Natural killer cell (primary cell): ENCODE measurements around the gene EIF4H. TPM values are rescaled to one million over a fixed set of nuclear protein-coding genes. Genes with fewer than 3 reads are reported as not detected.

ENCODE experiments used
- ATAC-seq, 3 donors: fragments of 150-1000 bp in 2 of 3; fragments of 200-7000 bp in 1 of 3; cut with Tn5 transposase; 1 replicate in 1 of 3; 2 replicates in 2 of 3; pipeline ENCODE4 v1.10.0; 2021; ENCODE audit warnings: mild to moderate bottlenecking in 2 of 3, moderate library complexity in 2 of 3
- DNase-seq, 2 donors: peaks; one replicate each; pipeline versions ENCODE4 v3.0.0 to v3.0.0-alpha.2; 2013 to 2021; ENCODE audit warnings: mixed read lengths in 1 of 2
- H3K27ac ChIP-seq: one replicate; pipeline ENCODE4 v1.5.1; 2013; ENCODE audit warnings: mild to moderate bottlenecking, low read length
- H3K27me3 ChIP-seq: one replicate; pipeline ENCODE4 v1.6.1; 2013; ENCODE audit warnings: low read length; ENCODE audit not compliant: control insufficient read depth, insufficient read depth
- H3K36me3 ChIP-seq: one replicate; pipeline ENCODE4 v1.6.1; 2013; ENCODE audit warnings: low read length; ENCODE audit not compliant: control insufficient read depth, insufficient read depth
- H3K4me1 ChIP-seq: one replicate; pipeline ENCODE4 v1.6.1; 2013; ENCODE audit warnings: low read length; ENCODE audit not compliant: control insufficient read depth, insufficient read depth
- H3K4me3 ChIP-seq: one replicate; pipeline ENCODE4 v1.5.1; 2013; ENCODE audit warnings: low read length
- H3K9me3 ChIP-seq: one replicate; pipeline ENCODE4 v1.6.1; 2013; ENCODE audit warnings: low read length; ENCODE audit not compliant: control insufficient read depth, insufficient read depth
- H3K27ac Mint-ChIP-seq, 2 donors: one replicate each; pipeline ENCODE4 v1.8.0; 2022; ENCODE audit warnings: mild to moderate bottlenecking in 2 of 2, mixed read lengths in 2 of 2, moderate library complexity in 1 of 2
- H3K27me3 Mint-ChIP-seq, 2 donors: one replicate each; pipeline ENCODE4 v1.8.0; 2022; ENCODE audit warnings: low read depth in 2 of 2, mixed read lengths in 2 of 2
- H3K36me3 Mint-ChIP-seq: one replicate; pipeline ENCODE4 v1.8.0; 2022; ENCODE audit warnings: mixed read lengths
- H3K4me1 Mint-ChIP-seq, 2 donors: one replicate each; pipeline ENCODE4 v1.8.0; 2022; ENCODE audit warnings: mixed read lengths in 2 of 2
- H3K4me3 Mint-ChIP-seq: one replicate; pipeline ENCODE4 v1.8.0; 2022; ENCODE audit warnings: mild to moderate bottlenecking, moderate library complexity, mixed read lengths
- H3K9me3 Mint-ChIP-seq, 2 donors: one replicate each; pipeline ENCODE4 v1.8.0; 2022; ENCODE audit warnings: mixed read lengths in 2 of 2
- CTCF ChIP-seq: fragments of 200-600 bp; IDR thresholded peaks from one replicate; pipeline ENCODE4 v1.8.0; 2022; ENCODE audit warnings: antibody characterized with exemption
- WGBS: methylation state at CpG from one replicate; pipeline ENCODE4 v1.1.7; 2013; ENCODE audit warnings: missing lambda C conversion rate; ENCODE audit not compliant: insufficient coverage; 5-methylcytosine and 5-hydroxymethylcytosine counted together
- intact Hi-C: fragments of 100-400 bp; cut with micrococcal nuclease; formaldehyde crosslinking; loops from one replicate; pipeline ENCODE4 v1.14.2; 2022
- total RNA-seq, 4 donors: library from RNA; stranded (reverse); fragments of 120-200 nt in 1 of 4; gene quantifications; one replicate each; pipeline versions ENCODE4 v1.2.3 to v1.2.4, GENCODE V29; 2013 to 2022

Gene EIF4H
- 100 to 1,000 TPM; 286 to 294 (median 294) TPM for total RNA-seq
- total RNA-seq (2013), result 137 TPM

- Histone ChIP-seq H3K4me3 (peak within 1 kb of the TSS; percentile 79), H3K9me3 (no peaks in the 10 kb centered on the region), H3K36me3 (peaks cover 3% of the 10 kb centered on the region), H3K27ac (peak within 1 kb of the TSS; percentile 89), H3K4me1 (peaks cover 32% of the 10 kb centered on the region), H3K27me3 (no peaks in the 10 kb centered on the region)
- Mint-ChIP-seq H3K4me3 (peak within 1 kb of the TSS; percentile 95), H3K36me3 (no peaks in the 10 kb centered on the region), H3K9me3 (no peaks in the 10 kb centered on the region), H3K27me3 (no peaks in the 10 kb centered on the region), H3K4me1 (peaks cover 38% of the 10 kb centered on the region in 2 donors), H3K27ac (peak within 1 kb of the TSS; percentile 91 to 92)
- peak; percentile 86 to 97 (median 88) for ATAC-seq
- DNase-seq, result peak; percentile 97 to 98
- intact Hi-C loops, result loop anchor here (1.0 to 10.0 kb wide), 3 partner anchors 80 to 109 kb away; partner anchors contain the start of gene RFC2
- TF ChIP-seq CTCF, result no peak
- under 1% methylated on average over 95 of the region's 95 CpGs for WGBS
Measured at GRCh38 chr7:74173866-74174605, at the start of gene EIF4H. TSS of gene EIF4H (plus strand) at chr7:74174356. CDS start at chr7:74174384, 28 bp downstream.

GRCh38 chr7:74126220-74126880 lies 47.8 kb upstream of the EIF4H start:
- H3K27me3 ChIP-seq, result no peaks in the 10 kb centered on the region
- TF ChIP-seq CTCF, result no peak
- no peak overlapping the region for H3K4me3 Mint-ChIP-seq
- no peaks in the 10 kb centered on the region for H3K4me1 Mint-ChIP-seq
- H3K36me3 Mint-ChIP-seq, result peaks cover 4% of the 10 kb centered on the region
- no peak for ATAC-seq
- no peak overlapping the region for H3K27ac ChIP-seq
- intact Hi-C loops, result no loop called here
- H3K4me1 ChIP-seq, result no peaks in the 10 kb centered on the region
- no peak overlapping the region for H3K27ac Mint-ChIP-seq
- DNase-seq, result no peak
- no peaks in the 10 kb centered on the region for H3K9me3 Mint-ChIP-seq
- no peaks in the 10 kb centered on the region for H3K27me3 Mint-ChIP-seq
- H3K4me3 ChIP-seq, result no peak overlapping the region
- WGBS, result 84% methylated on average over 12 of the region's 12 CpGs
- H3K36me3 ChIP-seq, result peaks cover 11% of the 10 kb centered on the region
- no peaks in the 10 kb centered on the region for H3K9me3 ChIP-seq

- no peaks in the 10 kb centered on the region for H3K4me1 Mint-ChIP-seq
- ATAC-seq, result no peak
- Histone ChIP-seq H3K27me3 (no peaks in the 10 kb centered on the region), H3K36me3 (no peaks in the 10 kb centered on the region), H3K9me3 (no peaks in the 10 kb centered on the region), H3K4me1 (no peaks in the 10 kb centered on the region), H3K27ac (no peak overlapping the region), H3K4me3 (no peak overlapping the region)
- no peaks in the 10 kb centered on the region for H3K9me3 Mint-ChIP-seq
- no peak overlapping the region for H3K4me3 Mint-ChIP-seq
- intact Hi-C loops, result no loop called here
- no peak for TF ChIP-seq CTCF
- H3K27ac Mint-ChIP-seq, result no peak overlapping the region
- DNase-seq, result no peak
- WGBS, result no CpG with 5 or more reads among the region's 2 CpGs
- no peaks in the 10 kb centered on the region for H3K27me3 Mint-ChIP-seq
- H3K36me3 Mint-ChIP-seq, result no peaks in the 10 kb centered on the region
Measured at GRCh38 chr7:74129887-74130286, 44.3 kb upstream of the EIF4H start.
